ENCODE data around the gene JAG2.

Gene JAG2

GRCh38 chr14:105091054-105091516 lies 77.5 kb downstream of the JAG2 start:
- peak overlapping the region in 1 of 3 experiments; percentile 76 for H3K27ac Mint-ChIP-seq
- no peaks in the 10 kb centered on the region for H3K9me3 Mint-ChIP-seq
- TF ChIP-seq CTCF (IDR thresholded peaks at IDR 0.05; ENCODE audit: unreplicated experiment in 3 of 3), result no peak
- H3K4me1 Mint-ChIP-seq, result peaks cover 23% of the 10 kb centered on the region
- H3K4me3 Mint-ChIP-seq, result peak overlapping the region in 1 of 3 experiments; percentile 8
- H3K27me3 Mint-ChIP-seq (ENCODE audit: low read depth), result peaks cover 13% of the 10 kb centered on the region
- H3K36me3 Mint-ChIP-seq (ENCODE audit: low read depth), result no peaks in the 10 kb centered on the region

All from nephron (organoid).